Measurements from ENCODE around the gene MCTP2.

- TF ChIP-seq EZH2 (IDR thresholded peaks at IDR 0.05; ENCODE audit: borderline replicate concordance, insufficient read depth, low read depth, low read length, poor library complexity, severe bottlenecking): no peak
- TF ChIP-seq CTCF (IDR thresholded peaks at IDR 0.05): no peak
Observed at GRCh38 chr15:94246016-94246415, 14.7 kb downstream of the MCTP2 start.
